Peyer's patch (tissue), 4 donors: ENCODE measurements around the gene ANKRD11. TPM values are rescaled to one million over a fixed set of nuclear protein-coding genes. Genes with fewer than 3 reads are reported as not detected.
"Not testable (repeated sequence)": the region's sequence is repeated elsewhere in the genome, so short reads cannot be mapped to it uniquely, and the experiment has no call there.

Experiments
- DNase-seq, 3 donors: peaks; one replicate each; pipeline ENCODE4 v3.0.0-alpha.2; 2017 to 2019
- H3K27ac ChIP-seq, 4 donors: fragments of 200-600 bp; sonication (generic); one replicate each; pipeline ENCODE4 v1.5.1; 2016 to 2019
- H3K27me3 ChIP-seq, 2 donors: fragments of 200-600 bp; sonication (generic); one replicate each; pipeline ENCODE4 v1.5.1; 2019
- H3K36me3 ChIP-seq, 3 donors: fragments of 200-600 bp; sonication (generic); one replicate each; pipeline ENCODE4 v1.5.1; 2016 to 2019
- H3K4me1 ChIP-seq, 4 donors: fragments of 200-600 bp; sonication (generic); one replicate each; pipeline ENCODE4 v1.5.1; 2016 to 2019
- H3K4me3 ChIP-seq, 4 donors: fragments of 200-600 bp; sonication (generic); 1 replicate in 3 of 4; 2 replicates in 1 of 4; pipeline ENCODE4 v1.5.1; 2016 to 2019; ENCODE audit warnings: mild to moderate bottlenecking in 1 of 4
- H3K9me3 ChIP-seq, 4 donors: fragments of 200-600 bp; sonication (generic); one replicate each; pipeline ENCODE4 v1.5.1; 2016 to 2019; ENCODE audit warnings: mild to moderate bottlenecking in 1 of 4
- CTCF ChIP-seq, 6 experiments: fragments of 450-650 bp in 4 of 6; fragments of 200-600 bp in 2 of 6; sonication (generic) in 1 of 6; IDR thresholded peaks; one replicate each; pipeline ENCODE4 v1.5.1; 2017 to 2019; ENCODE audit warnings: antibody characterized with exemption in 6 of 6, mild to moderate bottlenecking in 3 of 6, moderate library complexity in 1 of 6
- POLR2A ChIP-seq, 2 donors: fragments of 450-650 bp; IDR thresholded peaks; one replicate each; pipeline ENCODE4 v1.5.1; 2017; ENCODE audit warnings: antibody characterized with exemption in 2 of 2, mild to moderate bottlenecking in 2 of 2, moderate library complexity in 2 of 2
- total RNA-seq, 4 donors: library from RNA; depleted of rRNA; stranded (reverse); fragments of >200 nt; gene quantifications; one replicate each; pipeline ENCODE4 v1.1.0, GENCODE V29; 2016

ANKRD11 gene
- total RNA-seq, 4 donors from 2014 or later, result 177 to 227 (median 211) TPM

GRCh38 chr16:89256651-89257254, 233.6 kb downstream of the ANKRD11 start:
- no peaks in the 10 kb centered on the region for H3K36me3 ChIP-seq
- no peaks in the 10 kb centered on the region for H3K9me3 ChIP-seq
- no peaks in the 10 kb centered on the region for H3K27me3 ChIP-seq
- H3K4me1 ChIP-seq, result peaks cover 0 to 23% (median 12%) of the 10 kb centered on the region in 4 donors
- H3K27ac ChIP-seq, result peak overlapping the region in 3 of 4 donors; percentile 42 to 91 (median 72)
- H3K4me3 ChIP-seq, result peak overlapping the region; percentile 22 to 65 (median 48)
- peak in 2 of 3 donors; percentile 84 to 86 for DNase-seq
- TF ChIP-seq CTCF (IDR thresholded peaks at IDR 0.05), result no peak
- peak; percentile 49 to 68 for TF ChIP-seq POLR2A (IDR thresholded peaks at IDR 0.05)

GRCh38 chr16:89253548-89254287, 236.6 kb downstream of the ANKRD11 start:
- H3K27ac ChIP-seq, result no peak overlapping the region
- no peaks in the 10 kb centered on the region for H3K9me3 ChIP-seq
- no peak for TF ChIP-seq CTCF (IDR thresholded peaks at IDR 0.05)
- no peak for TF ChIP-seq POLR2A (IDR thresholded peaks at IDR 0.05)
- H3K4me3 ChIP-seq, result no peak overlapping the region
- H3K4me1 ChIP-seq, result peaks cover 0 to 19% (median 12%) of the 10 kb centered on the region in 4 donors
- H3K36me3 ChIP-seq, result no peaks in the 10 kb centered on the region
- no peaks in the 10 kb centered on the region for H3K27me3 ChIP-seq
- DNase-seq, result no peak

- Histone ChIP-seq H3K27ac (no peak overlapping the region), H3K36me3 (no peaks in the 10 kb centered on the region), H3K4me1 (peaks cover 6 to 14% (median 7%) of the 10 kb centered on the region in 4 donors), H3K4me3 (peak overlapping the region; percentile 20 to 86 (median 56)), H3K9me3 (peaks cover 0 to 5% (median 0%) of the 10 kb centered on the region in 4 donors), H3K27me3 (no peaks in the 10 kb centered on the region)
- no peak for TF ChIP-seq CTCF (IDR thresholded peaks at IDR 0.05)
- no peak for DNase-seq
These were observed 242.0 kb downstream of the ANKRD11 start for GRCh38 chr16:89248196-89248982.

- H3K27ac ChIP-seq, result peak overlapping the region in 1 of 4 donors; percentile 68
- not testable (repeated sequence) for DNase-seq, H3K27me3 ChIP-seq, H3K36me3 ChIP-seq, H3K9me3 ChIP-seq
- H3K4me3 ChIP-seq, result peak overlapping the region; percentile 20 to 86 (median 56)
- H3K4me1 ChIP-seq, result peaks cover 6 to 14% (median 7%) of the 10 kb centered on the region in 4 donors
These were observed 242.7 kb downstream of the ANKRD11 start for GRCh38 chr16:89247734-89248075.

- DNase-seq, result peak; percentile 86 to 97 (median 96)
- peaks cover 0 to 5% (median 0%) of the 10 kb centered on the region in 4 donors for H3K9me3 ChIP-seq
- no peaks in the 10 kb centered on the region for H3K36me3 ChIP-seq
- peaks cover 6 to 14% (median 7%) of the 10 kb centered on the region in 4 donors for H3K4me1 ChIP-seq
- H3K4me3 ChIP-seq, result peak overlapping the region; percentile 20 to 86 (median 56)
- TF ChIP-seq POLR2A (IDR thresholded peaks at IDR 0.05) (no peak), CTCF (IDR thresholded peaks at IDR 0.05) (peak in 1 of 6 experiments; percentile 5)
- peak overlapping the region in 2 of 4 donors; percentile 63 to 68 for H3K27ac ChIP-seq
- no peaks in the 10 kb centered on the region for H3K27me3 ChIP-seq
These were observed 243.2 kb downstream of the ANKRD11 start for GRCh38 chr16:89246903-89247733.
